ENCODE measurements around the gene C8G.

- TF ChIP-seq CTCF (IDR thresholded peaks at IDR 0.05) = no peak
- TF ChIP-seq POLR2A (IDR thresholded peaks at IDR 0.05) = no peak
- no peak for TF ChIP-seq POLR2AphosphoS5 (IDR thresholded peaks at IDR 0.05; ENCODE audit: insufficient read depth in 1 of 2, low read depth in 1 of 2)
Measured at GRCh38 chr9:136995772-136996311, 50.8 kb downstream of the C8G start.

Measured in vagina (tissue), 2 donors.